Measurements from ENCODE around the gene HRG.

- no peak for TF ChIP-seq EZH2 (IDR thresholded peaks at IDR 0.05; ENCODE audit: insufficient read depth, poor library complexity, severe bottlenecking)
- TF ChIP-seq EZH2phosphoT487 (IDR thresholded peaks at IDR 0.05; ENCODE audit: insufficient read depth, low read depth): no peak
These were observed 34.7 kb upstream of the HRG start for GRCh38 chr3:186630950-186631641.

All from GM23248 (cell line).